Fibroblast of upper back skin (primary cell): ENCODE data around the gene FIBP.

Source experiments
- DNase-seq: peaks from one replicate; pipeline ENCODE4 v3.0.0-alpha.2; 2013

The FIBP gene

DNA sequence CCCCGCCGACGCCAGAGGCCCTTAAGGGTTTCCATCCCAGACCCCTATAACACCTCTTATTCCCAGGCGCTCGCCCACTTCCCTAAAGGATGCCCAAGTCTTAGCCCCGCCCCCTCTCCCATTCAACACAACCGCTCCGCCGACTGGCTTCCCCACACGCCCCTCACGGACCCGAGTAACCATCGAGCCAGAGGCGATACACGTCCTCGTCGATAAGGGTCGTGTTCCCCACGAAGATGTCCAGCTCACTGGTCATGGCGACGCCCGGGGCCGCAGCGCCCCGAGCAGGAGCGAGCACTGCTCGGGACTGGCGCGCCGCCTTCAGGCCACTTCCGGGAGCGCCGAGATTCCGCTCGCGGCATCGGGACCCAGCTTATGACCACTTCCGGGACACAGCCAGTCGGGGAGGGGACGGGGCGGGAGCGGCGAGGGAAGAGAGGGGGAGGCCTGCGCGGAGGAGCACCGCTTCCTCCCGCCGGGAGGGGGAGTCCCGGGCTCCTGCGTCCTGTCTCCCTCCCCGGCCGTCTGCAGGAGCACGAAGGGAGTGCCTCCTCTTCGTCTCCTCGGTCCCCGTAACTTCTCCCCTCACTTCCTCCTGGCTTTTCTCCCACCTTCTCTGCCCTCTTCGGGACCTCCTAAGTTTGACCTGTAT, at the start of gene FIBP:
Gene FIBP, minus strand, starts transcription at position 309 of the 652 bp plus-strand sequence. Its CDS starts 53 bp downstream, at position 256.
- DNase-seq = peak; percentile 97

DNA sequence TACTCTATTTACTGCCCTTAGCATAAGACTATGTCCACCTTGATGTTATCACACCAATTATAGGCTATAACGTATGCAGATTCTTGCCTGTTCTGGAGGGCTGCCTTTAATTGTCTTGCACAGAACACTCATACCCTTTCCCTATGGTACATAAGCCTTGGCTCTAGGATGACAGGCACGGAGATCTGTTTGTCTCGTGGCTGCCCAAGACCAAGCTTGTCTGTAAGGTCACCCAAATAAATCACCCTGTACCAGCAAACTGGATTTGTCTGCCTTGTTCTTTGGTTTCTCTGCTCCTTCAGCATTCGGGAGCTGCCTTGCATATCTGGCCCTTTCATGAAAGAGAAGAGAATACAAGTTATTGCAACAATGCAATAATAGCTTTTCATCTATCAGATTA, 49.5 kb upstream of the FIBP start:
- no peak for DNase-seq

DNA sequence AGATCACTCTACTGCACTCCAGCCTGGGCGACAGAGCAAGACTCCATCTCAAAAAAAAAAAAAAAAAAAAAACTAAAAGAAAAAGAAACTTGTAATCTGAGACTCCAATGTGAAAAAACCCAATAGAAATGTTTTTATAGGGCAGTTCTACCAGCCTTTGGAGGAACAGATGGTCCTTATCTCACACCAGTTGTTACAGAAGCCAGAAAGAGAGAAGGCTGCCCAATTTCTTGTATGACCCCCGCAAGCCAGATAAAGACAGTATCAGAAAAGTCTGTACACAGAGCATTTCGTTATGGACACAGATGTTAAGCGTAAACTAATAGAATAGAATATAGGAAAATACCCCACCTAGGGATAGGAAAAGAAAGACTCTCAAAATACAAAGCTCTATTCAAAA, 45.7 kb upstream of the FIBP start:
- no peak for DNase-seq

DNA sequence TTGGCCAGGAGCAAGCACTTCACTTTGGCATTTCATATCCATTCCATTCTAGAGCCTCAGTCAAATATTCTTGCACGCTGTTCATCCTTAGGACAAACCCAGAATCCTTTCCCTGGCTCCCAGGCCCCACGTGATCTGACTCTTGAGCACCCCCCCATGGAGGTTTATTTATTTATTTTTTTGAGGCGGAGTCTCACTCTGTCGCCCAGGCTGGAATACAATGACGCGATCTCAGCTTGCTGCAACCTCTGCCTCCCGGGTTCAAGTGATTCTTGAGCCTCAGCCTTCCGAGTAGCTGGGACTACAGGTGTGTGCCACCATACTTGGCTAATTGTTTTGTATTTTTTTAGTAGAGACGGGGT, 44.3 kb upstream of the FIBP start:
- DNase-seq = no peak

DNA sequence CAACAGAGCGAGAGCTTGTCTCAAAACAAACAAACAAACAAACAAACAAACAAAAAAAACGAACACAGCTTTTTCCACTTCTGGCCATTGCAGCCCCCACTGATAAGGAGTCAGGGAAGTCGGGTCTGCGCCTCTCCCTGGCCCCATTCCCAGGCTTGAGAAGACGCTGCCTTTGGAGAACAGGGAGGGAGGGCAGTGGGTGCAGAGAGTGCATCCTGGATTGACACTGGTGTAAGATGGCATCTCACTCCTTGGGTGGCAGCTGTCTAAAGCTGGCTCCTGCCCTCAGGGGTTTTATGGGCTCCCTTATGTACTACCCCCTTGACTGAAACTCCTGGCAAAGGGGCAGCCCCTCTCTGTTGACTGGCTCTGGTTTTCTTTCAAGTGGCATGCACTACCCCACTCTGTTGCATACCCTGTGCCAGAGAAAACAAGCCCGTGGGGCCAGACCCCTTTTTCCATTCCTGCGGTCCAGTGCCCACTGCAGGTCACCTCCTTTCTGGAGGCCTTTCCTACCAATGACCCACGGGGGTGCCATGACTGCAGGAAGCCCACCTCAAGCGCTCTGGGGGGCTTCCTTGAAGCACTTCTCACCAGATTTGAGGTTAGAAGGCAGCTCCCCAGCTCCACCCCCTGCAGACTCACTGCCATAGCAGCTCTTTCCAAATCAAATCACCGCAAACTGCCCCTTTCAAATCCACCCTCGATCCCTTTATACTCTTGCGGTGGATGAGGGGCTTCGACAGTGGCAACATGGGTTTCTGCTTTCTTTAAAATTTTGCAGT, 43.7 kb upstream of the FIBP start:
- no peak for DNase-seq

DNA sequence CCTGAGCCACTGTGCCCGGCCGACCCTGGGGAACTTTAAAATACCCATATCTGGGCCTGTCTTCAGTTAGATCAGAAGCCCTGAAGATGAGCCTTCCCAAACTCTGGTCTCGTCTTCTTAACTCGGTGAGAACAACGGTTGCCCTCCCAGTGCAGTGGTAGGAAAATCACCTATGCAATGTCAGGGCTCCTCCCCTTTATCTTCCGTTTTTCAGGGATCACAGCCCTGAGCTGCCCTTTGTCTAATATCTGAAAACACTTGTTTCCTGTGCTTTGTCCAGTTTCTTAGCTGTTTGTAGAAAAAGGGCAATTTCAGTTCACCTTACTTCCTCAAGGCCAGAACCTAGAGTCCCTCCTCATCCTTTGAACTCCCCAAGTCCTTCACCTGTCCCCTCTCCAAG, 40.4 kb upstream of the FIBP start:
- DNase-seq = no peak

DNA sequence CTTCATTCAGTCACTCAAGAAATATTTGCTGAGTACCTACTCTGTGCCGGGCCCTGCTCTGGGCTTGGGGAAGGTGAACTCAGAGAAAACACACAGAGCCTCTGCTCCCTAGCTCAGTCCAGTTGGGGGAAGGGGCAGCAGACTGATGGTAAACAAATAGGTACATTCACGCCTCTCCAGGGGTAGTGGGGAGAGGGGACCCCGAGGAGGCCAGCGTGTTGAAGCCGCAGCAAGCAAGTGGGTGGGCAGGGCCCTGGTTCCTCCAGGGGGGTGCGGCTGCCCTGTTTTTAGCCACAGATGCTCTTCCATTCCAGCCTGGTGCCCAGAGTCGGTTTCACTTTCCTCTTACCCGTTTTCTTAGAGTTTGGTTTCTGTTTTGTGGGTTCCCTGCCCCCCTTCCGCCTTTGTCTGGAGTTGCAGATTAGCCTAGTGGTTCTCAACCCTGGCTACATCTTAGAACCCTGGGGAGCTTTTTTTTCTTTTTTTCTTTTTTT, 39.7 kb upstream of the FIBP start:
- no peak for DNase-seq

DNA sequence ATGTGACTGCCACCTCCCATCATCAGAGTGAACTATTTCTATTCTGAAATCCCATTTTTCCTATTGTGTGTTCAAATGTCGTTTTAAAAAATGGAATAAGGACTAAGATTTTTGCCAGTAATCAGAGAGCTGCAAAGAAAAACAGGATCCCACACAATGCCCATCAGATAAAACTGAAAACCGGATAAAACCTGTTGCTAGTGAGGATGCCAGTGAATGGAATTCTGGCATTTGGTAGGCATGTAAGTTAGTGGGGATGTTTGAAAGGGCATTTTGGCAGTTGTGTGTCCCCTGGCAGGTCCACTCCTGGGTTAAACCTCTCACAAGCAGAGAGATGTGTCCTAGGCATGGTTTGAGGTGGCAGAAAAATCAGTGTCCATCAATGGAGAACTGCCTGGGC, 37.1 kb upstream of the FIBP start:
- no peak for DNase-seq

DNA sequence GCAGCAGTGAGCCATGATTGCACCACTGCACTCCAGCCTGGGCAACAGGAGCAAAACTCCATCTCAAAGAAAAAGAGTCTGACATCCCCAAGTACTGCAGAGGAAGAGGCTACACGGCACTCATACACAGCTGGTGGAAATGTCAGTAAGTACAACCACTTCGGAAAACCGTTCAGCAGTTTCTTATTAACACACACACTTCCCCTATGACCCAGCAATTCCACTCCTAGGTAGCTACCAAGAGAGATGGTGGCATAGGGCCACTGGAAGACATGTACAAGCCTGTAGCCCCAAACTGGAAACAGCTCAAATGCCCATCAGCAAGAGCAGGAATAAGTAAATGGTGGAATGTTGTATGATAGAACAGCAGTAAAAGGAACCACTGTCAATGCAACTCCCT, 34.3 kb upstream of the FIBP start:
- DNase-seq = no peak

DNA sequence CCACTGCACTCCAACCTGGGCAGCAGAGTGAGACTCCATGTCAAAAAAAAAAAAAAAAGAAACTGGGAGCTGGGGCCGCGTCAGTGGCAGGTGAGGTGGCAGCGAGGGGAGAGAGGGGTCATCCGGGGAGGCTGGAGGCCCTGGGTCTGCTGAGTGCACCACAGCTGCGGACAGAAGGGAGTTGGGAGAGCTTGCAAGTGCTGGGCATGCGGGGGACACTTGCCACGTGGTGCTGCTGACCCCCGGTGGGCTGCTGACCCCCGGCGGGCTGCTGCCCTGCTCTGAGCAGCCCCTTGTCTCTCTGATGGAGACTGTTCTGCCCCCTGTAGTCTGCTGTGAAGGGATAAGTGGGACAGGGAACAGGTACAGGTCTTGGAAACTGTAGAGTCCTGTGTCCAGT, 33.6 kb upstream of the FIBP start:
- no peak for DNase-seq

DNA sequence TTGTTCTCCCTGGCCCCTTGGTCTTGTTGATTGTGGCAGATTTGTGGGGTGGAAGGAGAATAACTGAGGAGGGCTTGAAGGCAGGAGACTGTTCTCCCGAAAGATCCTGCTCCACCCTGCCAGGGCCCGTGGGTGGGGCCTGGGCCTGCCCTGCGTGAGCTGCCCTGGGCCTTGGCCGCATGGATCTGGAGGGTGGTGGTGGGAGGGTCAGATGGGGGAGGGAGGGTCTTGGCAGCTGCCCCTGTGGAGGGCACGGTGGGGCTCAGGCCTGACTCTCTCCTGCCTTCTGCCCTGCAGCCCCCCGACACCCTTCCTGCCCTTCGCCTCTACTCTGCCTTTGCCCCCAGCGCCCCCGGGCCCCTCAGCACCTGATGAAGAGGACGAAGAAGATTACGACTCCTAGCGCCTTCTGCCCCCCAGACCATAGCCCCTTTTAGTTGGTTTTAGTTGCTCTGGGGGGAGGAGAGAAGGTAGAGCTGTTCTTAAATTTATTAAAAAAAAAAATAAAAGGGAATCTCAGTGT, 32.8 kb upstream of the FIBP start:
- DNase-seq = no peak

DNA sequence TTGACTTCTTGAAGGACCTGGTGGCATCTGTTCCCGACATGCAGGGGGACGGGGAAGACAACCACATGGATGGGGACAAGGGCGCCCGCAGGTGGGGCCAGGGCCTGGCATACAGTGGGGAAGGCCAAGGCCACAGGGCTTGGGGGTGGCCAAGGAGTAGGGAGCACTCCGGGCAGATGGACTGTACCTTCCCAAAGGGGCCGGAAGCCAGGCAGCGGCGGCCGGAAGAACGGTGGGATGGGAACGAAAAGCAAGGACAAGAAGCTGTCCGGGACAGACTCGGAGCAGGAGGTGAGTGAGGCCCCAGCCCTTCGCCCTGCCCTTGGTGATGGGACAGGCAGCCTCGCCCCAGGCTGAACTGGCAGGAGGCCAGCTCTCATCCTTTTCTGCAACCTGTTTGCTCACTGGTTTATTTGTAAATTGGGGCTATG, 32.1 kb upstream of the FIBP start:
- DNase-seq = no peak

DNA sequence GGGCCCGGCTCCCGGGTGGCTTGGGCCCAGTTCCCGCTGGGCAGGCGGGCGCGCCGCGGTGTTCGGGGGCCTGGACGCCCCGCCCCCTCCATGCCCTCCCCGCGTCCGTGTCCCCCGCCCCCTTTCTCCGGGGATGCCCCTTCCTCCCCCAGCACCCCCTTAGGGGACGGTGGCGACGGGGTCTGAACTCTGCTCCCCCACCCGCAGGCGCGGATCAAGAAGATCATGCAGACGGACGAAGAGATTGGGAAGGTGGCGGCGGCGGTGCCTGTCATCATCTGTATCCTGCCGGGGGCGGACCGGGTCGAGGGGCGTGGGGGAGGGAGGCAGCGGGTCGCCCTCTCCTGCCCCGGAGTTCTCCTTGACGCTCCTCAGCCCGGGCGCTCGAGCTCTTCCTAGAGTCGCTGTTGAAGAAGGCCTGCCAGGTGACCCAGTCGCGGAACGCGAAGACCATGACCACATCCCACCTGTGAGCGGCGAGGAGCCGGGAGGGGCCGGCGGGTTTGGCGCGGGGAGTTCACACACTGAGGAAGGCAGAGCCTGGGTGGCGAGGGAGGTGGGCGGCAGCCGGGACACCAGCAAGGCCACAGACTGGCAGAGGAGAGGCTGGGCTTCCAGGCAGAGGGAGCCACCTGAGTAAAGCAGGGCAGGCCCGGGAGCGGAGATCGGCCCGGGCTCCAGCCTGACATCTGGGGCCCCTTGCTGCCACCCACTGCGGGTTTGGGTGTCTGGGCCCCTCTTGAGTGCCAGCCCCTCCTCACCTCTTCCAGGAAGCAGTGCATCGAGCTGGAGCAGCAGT, 31.5 kb upstream of the FIBP start:
- DNase-seq = no peak

DNA sequence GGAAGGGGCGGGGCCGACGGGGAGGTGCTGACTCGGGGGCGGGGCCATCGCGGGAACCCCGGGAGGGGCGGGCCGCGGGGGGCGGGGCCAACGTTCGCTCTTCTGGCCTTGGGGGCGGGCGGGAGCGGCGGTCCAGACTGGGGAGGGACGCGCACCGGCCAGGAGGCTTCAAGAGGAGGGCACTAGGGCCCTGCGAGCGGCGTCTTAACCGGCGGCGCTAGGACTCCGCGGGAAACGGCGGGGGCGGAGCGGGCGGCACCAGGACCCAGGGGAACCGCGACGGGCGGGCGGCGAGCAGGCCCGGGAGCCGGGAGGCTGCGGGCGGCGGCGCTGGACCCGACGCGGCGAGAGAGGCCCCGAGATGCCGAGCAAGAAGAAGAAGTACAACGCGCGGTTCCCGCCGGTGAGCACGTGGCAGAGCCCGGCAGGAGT, 30.9 kb upstream of the FIBP start, which contains the start of gene DRAP1:
Gene DRAP1, plus strand, starts transcription at position 286 of the 432 bp plus-strand sequence. Its CDS starts 76 bp downstream, at position 362.
- peak; percentile 99 for DNase-seq

DNA sequence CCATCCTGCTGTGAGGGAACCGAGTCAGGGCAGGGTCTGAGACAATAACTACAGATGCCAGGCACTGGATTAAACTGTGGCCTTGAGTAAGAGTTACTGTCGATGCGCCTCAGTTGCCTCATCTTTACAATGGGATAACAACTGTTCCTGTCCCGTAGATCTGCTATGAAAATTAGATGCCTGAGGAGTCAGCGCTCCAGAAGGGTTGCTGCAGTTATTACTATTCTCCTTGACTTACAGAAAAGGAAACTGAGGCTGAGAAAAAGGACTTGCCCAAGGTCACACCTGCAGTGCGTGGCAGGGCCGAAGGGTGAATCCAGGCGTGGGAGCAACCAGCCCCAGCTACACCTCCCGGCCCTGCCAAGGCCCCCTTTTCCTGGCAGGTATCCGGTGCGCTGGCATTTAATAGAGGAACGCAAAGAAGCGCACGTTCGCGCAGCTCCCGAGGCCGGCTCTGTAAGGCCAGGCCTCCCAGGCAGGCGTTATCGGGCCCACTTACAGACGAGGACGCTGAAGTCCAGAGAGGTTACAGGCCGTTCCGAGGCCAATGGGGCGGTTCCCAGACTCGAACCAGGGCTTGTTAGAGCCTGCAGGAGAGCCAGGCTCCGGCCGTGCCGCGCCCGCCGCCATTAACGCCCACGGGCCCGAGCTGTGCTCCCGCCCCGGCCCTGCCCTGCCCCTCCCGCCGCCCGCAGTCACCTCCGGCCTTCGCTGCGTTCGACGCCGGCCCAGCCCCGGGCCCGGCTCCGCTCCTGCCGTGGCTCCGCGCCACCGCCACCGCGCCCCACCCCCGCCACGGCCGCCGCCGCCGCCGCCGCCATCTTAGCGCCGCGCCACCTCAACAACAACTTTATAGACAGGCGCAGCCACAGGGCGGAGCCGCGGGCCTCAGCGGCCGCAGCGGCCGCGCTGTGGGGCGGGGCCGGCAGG, 30.2 kb upstream of the FIBP start, which contains the start of gene C11orf68:
Gene C11orf68, minus strand, starts transcription at position 852 of the 930 bp plus-strand sequence. Its CDS starts 31 bp downstream, at position 821.
- no peak for DNase-seq

DNA sequence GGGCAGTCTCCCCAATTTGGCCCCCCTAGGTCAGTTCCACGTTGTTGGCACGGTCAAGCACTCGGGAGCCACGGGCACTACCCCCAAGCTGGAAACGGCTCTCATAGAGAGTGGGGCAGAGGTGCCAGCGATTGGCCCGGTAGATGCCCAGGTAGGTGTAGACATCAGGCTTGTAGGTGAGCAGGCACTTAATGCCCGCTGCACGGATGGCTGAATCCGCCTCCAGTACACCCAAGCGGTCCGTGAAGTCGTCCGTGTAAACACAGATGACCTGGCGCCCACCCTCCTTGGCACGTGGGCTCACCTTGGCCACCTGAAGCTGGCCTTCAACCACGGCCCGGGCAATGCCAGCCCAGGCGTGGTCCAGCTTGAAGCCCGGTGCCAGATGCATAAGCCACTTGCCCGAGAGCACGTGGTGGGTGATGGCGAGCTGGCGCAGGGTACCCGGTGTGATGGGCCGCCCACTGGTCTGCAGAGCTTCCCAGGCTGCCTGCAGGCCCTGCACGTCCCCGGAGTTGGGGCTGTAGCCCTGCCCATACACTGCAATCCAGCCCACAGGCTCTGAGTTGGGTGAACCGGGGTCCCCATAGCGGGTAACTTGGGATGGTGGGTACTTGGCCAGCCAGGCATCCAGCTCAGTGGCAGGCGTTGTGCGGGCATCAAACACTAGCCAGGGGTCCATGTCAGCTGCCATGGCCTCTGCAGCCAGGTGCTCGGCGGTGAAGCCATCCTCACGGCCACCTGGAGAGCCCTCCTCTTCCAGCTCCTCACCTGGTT, 29.4 kb upstream of the FIBP start:
- DNase-seq = no peak

DNA sequence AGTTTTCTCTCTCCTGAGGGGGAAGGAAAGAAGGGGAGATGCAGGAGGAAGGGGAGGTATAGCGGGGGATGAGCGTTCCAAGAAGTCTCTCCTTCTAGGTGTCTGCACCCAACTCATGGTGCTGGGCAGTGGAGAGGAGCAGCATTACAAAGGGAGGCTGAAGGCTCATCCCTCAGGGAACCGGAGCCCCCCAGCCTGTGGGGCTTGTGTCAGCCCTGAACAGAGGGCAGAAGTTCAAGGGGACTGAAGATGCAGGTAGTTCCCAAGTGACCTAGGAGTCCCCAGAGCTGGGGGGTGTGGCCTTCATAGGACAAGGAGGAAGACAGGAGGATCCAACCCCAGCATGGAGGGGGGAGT, 28.8 kb upstream of the FIBP start:
- no peak for DNase-seq

DNA sequence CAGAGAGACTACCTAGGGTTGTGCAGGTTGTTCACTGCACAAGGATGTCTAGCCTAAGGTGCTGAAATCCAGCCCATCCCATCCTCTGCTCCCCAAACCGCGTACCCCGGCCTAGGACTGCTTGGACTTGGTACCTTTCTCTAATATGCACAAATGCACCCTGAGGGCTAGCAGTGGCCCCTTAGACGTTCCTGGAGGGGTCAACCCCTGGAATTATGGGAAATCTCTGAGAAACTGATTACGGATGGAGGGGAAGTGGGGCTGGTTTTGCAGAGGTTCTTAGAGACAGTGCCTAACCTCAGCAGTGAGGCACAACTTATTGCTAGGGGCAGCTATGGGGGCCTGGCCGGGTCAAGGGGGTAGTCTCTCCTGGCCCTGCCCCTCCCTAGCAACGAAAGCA, 28.1 kb upstream of the FIBP start:
- DNase-seq = no peak

DNA sequence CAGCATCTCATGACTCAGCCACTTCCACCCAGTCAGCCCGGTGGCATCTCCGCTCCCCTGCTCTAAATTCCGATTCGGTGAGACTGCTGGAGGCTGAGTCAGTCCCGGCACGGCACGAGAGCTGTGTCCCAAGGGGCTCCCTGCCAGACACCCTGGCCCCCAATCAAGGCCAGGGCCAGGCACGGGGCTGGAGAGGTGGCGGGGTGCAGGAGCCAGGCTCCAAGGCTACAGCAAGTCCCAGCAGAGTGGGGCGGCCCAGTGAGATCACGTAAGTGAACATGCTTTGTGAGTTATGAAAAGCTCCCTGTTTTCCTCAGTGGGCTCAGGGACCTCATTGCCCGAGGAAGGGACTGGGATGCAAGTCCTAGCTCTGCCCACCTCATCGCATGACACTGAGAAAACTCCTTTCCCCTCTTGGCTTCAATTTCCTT, 27.6 kb upstream of the FIBP start:
- peak; percentile 98 for DNase-seq

DNA sequence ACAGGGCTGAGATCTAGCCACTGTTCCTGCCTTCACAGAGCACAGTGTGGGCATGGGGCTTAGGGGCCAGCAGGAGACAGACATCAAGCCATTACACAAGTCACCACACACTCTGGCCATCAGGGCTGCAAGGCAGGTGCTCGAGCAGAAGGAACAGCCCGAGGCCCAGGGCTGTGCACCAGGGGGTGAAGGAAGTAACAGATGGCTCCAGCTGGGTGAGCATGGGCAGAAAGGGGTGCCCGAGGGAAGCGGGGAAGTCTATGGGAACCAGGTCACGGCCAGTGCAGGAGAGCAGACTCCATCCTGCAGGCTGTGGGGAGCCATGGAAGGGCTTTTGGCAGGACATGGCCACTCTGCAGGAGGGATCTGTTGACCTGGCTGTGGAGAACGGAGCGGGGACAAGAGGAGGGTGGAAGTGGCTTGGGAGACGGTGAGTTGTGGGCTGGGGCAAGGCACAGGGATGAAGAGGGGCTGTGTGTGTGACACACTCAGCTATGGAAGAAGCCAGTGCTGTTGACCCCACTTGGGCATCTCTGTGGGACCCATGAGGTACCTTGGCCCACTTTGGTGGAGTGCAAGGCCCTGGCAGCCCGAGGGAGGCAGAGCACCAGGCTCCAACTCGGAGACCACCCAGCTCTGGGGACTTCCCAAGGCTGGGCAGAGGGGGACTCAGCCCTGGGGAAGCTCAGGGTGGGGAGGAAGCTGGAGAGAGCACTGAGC, 27.0 kb upstream of the FIBP start:
- DNase-seq = no peak
